GM21367 (cell line): Measurements from ENCODE around the gene CCDC47.
"Not testable (repeated sequence)": the region's sequence is repeated elsewhere in the genome, so short reads cannot be mapped to it uniquely, and the experiment has no call there.

Experiments
- ATAC-seq: cut with Tn5 transposase; IDR thresholded peaks from one replicate; pipeline ENCODE4 v1.9.1; 2021; ENCODE audit not compliant: unreplicated experiment

Gene CCDC47, protein sequence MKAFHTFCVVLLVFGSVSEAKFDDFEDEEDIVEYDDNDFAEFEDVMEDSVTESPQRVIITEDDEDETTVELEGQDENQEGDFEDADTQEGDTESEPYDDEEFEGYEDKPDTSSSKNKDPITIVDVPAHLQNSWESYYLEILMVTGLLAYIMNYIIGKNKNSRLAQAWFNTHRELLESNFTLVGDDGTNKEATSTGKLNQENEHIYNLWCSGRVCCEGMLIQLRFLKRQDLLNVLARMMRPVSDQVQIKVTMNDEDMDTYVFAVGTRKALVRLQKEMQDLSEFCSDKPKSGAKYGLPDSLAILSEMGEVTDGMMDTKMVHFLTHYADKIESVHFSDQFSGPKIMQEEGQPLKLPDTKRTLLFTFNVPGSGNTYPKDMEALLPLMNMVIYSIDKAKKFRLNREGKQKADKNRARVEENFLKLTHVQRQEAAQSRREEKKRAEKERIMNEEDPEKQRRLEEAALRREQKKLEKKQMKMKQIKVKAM

DNA sequence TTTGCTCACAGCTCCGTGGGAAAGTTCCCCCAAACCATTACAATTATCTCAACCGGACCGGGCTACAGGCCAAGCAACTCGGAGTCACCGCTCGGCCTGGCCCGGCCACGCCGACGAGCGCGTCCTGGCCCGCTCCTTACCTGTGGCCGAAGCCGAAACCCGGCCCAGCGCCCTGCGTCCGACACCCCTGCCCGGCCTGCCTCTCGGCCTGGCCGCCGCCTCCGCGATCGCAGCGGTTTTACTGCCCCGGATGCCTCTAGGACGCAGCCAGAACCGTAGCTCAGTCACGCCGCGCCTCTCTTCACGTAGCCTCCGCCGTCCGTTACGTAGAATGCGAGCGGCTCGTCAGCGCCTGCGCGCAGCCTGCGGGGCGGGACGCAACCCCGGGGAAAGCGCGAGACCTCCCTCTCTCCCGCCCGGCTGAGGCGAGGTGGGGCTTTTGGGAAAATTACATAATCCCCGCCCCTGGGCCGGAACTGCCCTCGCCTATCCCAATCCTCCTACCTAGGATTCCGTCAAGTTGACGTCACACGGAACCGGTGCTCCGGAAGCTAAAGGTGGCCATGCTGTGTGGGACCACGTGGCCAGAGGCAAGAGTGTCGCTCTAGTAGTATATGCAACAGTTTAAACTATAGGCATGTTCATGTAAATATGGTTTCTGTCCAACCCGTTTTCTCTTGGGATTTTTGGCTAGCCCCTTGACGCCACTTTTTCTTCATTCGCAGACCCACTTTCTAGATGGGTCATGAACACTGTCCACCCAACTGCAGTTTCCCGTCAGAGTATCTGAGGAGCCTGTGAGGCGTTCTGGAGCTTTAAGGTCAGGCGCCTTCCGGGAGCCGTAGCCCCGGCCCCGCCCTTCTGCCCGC lies at the start of gene CCDC47:
Gene CCDC47, minus strand, starts transcription at position 326 of the 869 bp plus-strand sequence. CDS start 7,422 bp downstream, outside the sequence.
- peak; percentile 75 for ATAC-seq

DNA sequence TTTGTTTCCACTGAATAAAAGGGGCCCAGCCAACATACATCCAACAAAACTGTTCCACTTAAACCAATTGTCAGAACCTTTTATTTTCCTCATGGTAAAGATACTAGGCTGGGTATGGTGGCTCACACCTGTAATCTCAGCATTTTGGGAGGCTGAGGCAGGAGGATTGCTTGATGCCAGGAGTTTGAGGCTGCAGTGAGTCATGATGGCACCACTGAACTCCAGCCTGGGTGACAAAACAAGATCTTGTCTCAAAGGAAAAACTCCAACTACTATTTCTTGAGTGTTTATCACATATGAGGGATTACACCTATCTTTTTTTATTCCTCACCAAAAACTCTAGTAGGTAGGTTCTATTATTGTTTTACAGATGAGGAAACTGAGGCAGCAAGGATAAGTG lies 49.1 kb upstream of the CCDC47 start:
- no peak for ATAC-seq

DNA sequence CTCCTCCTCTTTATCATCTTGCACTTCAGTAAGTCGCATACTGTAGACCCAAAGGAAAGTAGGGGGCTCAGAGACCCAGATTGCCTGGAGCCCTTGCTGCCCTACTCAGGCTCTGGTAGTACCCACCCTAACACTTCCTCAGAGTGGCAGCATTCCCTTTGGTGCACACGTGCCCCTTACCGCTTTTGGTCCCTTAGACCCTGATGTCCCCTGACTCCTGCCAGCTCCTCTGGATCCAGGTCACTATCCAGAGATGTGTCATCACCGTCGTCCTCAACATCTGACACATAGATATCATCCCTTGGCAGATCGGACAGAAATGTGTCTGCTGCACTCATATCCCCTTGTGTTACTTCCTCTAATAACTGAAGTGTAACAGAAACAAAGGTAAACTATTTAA lies 48.4 kb upstream of the CCDC47 start:
- ATAC-seq = no peak

DNA sequence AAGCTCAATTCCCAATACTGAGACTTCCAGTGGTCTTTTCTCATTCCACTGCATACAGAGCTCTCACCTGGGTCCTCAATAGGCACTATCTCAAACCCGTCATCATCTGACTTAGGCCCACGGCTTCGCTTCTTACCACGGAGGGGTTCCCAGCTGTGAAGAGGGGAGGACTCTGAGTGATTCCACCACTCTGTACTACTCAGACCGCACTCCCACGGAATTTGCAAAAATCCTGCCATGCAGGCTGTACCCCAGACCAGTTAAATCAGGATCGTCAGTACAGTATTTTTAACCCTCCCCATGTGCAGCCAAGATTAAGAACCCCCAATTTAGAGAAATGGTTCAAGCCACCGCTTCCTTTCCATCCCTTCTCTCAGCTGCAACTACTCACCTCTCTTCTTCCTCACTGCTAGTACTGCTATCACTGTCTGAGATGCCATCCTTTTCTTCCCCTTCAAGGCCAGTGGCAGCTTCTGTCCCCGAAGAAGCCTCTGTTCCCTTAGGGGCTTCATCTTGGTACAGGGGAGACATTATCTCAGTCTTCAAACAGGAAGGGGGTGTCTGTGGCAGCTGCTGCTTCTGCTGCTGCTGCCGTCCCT lies 47.7 kb upstream of the CCDC47 start:
- ATAC-seq = no peak

DNA sequence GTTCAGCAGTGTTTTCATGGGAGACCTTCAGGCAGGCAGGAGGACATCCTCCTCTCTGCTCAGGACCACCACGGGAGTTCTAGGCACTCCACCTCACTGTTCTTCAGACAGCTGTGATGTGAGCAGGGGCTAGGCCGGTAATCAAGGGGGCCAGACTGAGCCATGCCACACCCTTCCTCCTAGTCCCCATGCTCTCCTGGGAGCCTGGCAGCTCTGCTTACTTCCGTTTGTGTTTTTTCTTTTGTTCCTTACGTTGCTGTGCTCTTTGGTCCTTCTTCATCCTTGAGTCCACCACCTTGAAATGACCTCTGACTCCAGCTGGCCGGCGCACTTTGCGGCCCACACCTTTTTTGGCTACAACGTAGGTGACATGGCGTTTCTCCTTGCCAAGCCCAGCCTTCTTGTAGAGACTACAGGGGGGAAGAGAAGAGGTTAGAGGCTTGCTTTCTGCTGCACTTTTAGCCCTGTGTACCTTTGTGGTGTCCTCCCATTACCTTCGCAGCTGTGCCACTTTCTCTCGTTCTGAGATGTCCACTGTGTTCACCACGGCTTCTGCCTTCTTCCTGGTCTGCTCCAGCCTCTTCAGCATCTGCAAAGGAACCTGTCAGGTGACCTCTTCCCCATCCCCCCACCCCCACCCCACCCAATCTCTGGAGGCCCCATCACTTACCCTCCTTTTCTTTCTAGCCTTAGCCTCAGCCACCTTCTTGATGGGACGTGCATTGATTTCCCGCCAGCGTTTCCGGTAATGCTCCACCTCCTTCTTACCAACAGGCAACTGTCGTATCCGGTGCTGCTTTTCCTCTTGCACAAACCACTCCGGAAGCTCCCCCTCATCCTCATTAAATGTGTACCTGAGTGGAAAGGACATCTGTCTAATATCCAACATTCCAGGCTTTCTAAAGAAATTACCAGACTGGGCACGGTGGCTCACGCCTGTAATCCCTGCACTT lies 46.5 kb upstream of the CCDC47 start:
- ATAC-seq = no peak

DNA sequence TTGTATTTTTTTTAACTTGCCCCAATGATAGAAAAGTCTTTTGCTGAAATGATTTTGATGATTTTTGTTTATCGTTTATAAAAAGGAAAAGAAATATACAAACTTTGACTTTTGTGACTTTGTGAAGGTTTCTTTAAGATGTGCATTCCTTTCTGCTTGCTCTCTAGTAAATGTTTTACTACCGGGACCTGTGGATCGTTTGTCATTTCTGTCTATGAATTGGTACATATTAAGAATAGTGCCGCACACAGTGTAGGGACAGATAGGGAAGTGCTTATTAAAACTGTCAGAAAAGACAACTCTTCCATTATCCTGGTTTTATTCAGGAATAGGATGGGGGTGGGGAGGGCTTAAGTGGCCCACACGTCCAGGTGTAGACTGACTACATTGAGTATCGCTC lies 45.7 kb upstream of the CCDC47 start:
- no peak for ATAC-seq

DNA sequence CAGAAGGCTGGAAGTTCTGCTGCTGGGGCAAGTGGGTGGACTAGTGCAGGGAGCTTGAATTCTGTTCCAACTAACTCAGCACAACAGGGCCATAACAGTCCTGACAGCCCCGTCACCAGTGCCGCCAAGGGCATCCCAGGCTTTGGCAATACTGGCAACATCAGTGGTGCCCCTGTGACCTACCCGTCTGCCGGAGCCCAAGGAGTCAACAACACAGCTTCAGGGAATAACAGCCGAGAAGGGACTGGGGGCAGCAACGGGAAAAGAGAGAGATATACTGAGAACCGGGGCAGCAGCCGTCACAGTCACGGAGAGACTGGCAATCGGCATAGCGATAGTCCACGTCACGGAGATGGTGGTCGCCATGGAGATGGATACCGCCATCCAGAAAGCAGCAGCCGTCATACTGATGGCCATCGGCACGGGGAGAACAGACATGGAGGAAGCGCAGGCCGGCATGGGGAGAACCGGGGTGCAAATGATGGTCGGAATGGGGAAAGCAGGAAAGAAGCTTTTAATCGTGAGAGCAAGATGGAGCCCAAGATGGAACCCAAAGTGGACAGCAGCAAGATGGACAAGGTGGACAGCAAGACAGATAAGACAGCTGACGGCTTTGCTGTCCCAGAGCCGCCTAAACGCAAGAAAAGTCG lies 44.5 kb upstream of the CCDC47 start:
- no peak for ATAC-seq

DNA sequence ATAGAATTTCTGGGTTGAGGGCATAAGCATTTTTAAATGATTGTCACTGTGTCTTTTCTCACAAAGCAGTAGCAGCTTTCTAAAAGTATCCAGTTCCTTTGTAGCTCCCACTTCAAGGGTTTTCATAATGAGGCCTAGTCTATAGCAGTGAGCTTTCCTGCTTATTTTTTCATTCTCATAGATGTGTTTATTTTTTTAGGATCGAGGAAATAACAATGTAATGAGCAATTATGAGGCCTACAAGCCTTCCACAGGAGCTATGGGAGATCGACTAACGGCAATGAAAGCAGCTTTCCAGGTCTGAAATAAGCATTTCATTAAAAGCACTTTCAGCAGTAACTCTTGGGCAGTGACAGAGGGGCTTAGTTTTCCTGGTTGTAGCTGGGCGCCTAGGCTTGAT lies 43.3 kb upstream of the CCDC47 start:
- ATAC-seq = no peak

DNA sequence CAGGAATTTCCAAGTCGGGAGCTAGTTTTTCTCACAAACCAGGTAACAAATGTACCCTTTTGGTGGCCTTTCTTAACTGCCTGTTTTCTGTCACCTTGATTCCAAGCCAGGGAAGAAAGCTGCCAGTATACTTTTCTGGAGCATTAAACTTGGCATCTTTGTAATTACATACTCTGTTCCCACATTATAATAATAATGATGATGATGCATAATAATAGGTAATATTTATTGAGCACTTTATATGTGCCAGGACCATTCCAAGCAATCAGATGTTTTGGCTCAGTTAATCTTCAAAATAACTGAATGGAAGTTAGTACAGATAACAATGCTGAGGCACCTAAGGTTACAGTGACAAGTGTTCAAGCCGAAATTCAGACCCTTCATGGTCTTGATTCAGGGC lies 42.7 kb upstream of the CCDC47 start:
- ATAC-seq = no peak

DNA sequence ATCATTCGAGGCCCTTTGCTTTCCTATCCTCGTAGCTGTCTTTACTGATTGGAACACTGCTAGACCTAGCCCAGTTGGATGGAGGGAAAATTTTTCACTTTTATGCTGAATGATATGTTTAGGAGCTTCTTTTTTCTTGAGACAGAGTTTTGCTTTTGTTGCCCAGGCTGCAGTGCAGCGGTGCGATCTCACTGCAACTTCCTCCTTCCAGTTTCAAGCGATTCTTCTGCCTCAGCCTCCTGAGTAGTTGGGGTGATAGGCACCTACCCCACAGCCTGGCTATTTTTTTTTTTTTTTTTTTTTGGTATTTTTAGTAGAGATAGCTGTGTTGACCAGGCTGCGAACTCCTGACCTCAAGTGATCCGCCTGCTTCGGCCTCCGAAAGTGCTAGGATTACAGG lies 36.6 kb upstream of the CCDC47 start:
- ATAC-seq = no peak

DNA sequence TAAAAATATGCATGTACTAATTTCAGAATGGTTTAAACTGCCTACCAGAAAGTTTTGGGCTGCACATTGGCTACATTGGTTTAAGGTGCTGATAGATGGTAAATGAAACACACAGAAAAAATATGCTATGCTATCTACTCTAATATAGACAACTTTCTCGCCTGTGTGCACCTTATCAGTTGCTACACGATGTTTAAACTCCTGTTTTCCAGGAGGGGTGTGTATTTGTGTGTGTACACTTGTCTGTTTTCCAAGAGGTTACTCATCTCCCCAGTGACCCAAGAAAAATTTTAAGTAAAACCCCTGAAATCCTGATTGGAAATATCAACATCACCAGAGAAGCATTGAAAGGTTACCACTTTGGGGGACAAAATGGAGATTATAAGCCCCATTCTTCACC lies 32.2 kb upstream of the CCDC47 start:
- no peak for ATAC-seq

DNA sequence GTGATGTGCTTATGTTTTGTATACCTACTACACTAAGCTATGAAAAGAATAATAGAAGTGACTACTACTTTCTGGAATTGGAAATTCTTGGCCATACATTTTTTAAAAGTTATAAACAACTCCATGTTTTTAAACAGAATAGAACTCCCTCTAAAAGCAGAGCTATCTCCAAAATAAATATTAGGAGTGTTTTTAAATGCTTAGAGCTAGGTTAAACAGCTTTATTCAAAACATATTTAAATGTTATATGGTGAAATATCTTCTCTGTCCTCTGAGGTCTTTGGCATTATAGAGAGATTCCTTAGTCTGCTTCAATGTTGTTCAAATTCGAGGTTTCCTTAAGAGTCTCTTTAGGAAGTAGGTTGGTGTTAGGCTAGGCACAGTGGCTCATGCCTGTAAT lies 30.9 kb upstream of the CCDC47 start:
- no peak for ATAC-seq

DNA sequence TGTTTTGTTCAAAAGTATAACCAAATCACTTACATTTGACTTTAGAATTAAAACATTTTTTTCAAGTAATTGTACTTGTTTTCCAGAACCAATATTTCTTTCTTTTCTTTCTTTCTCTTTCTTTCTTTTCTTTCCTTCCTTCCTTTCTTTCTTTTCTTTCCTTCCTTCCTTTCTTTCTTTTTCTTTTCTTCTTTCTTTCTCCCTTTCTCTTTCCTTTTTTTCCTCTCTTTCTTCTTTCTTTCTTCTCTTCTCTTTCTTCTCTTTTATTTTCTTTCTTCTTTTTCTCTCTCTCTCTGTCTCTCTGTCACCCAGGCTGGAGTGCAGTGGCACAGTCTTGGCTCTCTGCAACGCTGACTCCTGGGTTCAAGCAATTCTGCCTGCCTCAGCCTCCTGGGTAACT lies 27.4 kb upstream of the CCDC47 start:
- no peak for ATAC-seq

DNA sequence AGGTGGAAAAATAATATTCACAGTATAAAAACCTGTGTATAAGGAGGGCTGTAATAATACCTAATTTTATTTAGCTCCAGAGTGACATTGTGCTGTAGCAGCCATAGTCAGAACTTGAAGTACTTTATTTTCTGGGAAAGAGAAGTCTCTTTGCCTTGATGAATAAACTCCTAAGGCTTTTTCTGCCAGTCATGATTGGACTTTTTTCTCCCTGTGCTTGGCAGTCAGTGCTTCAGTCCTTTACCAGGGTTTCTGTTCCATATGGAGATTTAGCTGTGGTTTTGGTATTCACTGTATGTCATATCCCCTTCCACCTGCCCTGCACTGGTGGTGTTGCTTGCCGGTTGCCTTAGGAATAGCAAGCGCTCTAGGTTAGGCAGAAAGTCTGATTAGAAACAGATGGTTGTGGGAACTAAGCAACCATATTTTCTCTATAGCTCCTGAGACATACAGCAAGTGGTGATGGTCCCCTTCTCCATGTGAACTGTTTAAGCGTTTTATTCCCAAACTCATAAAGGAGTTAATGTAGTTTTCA lies 25.2 kb upstream of the CCDC47 start:
- ATAC-seq = no peak

DNA sequence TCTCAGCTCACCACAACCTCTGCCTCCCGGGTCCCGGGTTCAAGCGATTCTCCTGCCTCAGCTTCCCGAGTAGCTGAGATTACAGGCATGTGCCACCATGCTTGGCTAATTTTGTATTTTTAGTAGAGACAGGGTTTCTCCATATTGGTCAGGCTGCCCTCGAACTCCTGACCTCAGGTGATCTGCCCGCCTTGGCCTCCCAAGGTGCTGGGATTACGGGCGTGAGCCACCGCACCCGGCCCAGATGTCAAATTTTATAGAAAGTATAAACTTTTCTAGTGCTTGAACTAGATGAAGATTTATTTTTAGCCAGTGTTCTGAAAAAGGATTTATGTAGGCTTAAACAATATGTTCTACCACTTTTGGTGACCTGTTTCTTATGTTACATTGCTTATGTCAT lies 23.0 kb upstream of the CCDC47 start:
- ATAC-seq = not testable (repeated sequence)

DNA sequence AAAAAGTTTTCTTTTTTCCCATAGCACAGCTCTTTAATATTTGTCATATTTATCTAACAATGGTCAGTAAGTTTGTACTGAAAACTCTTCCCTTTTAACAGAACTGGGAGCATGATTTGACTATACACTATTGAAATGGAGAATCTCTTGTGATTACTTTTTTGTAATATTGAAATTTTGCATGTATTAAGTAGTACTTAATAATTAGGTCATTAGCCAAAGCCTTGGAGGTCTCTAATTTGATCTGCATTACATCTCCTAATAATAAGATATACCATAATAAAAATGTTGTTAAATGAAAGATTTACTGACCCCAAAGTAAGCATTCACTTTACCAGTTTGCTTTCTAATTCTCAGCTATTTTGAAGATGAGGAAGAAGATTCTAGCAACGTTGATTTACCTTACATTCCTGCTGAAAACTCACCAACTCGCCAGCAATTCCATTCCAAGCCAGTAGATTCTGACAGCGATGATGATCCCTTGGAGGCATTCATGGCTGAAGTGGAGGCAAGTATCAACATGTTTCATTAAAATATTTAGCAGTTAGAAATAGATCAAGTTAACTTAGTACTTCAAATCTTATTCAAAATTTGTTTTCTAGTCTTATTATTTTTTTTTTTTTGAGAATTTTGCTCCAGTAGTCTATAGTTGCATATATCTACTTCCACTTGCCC lies 18.8 kb upstream of the CCDC47 start:
- ATAC-seq = no peak

DNA sequence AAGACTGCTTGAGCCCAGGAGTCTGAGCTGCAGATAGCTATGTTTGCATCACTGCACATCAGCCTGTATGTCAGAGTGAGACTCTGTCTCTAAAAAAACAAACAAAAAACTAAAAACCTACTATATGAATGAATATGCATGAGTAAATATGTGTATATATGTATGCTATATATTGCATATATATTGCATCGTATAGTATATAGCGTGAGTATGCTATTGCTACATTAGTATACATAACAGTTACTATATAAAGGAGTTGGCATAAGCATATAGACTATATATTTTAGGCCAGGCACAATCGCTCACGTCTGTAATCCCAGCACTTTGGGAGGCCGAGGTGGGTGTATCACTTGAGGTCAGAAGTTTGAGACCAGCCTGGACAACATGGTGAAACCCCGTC lies 16.7 kb upstream of the CCDC47 start:
- ATAC-seq = no peak

DNA sequence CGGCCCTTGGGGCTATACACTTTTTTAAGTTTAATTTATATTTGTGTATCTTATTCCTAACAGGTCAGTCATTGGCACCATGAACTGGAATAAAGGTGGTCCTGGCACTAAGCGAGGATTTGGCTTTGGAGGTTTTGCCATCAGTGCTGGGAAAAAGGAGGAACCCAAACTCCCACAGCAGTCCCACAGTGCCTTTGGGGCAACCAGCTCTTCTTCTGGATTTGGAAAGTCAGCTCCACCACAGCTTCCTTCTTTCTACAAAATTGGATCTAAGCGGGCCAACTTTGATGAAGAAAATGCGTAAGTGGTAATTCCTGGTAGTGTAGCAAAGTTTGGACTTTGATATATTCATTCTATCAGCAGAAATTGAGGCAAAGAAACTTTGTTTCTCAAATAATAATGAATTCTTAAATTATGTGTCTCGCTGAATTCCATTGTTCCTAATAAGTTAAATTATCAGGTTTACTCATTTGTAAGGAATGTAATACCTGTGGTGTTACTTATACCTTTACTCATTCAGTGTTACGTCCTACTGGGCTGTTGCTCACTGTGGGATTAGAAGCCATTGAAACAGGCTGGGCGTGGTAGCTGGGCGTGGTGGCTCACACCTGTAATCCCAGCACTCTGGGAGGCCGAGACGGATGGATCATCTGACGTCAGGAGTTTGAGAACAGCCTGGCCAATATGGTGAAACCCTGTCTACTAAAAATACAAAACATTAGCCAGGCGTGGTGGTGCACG lies 13.7 kb upstream of the CCDC47 start:
- no peak for ATAC-seq

DNA sequence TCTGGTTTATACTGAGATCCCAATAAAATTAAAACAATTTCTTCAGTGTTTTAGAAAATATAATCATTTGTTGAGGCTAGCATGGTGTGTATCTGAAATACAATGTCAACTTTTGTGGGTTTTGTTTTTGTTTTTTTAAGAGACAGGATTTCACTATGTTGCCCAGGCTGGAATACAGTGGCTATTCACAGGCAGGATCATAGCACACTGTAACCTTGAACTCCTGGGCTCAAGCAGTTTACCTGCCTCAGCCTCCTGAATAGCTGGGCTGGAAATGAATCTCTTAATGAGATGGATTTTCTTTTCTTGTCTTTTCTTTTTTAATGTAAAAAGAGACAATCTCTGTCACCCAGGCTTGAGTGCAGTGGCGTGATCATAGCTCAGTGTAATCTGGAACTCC lies 12.7 kb upstream of the CCDC47 start:
- ATAC-seq = no peak
